HG03039 (cell line): ENCODE measurements around the gene GGA2.
"Not testable (repeated sequence)": the region's sequence is repeated elsewhere in the genome, so short reads cannot be mapped to it uniquely, and the experiment has no call there.

Source experiments
- ATAC-seq: cut with Tn5 transposase; IDR thresholded peaks from one replicate; pipeline ENCODE4 v1.9.1; 2021; ENCODE audit warnings: mild to moderate bottlenecking, moderate library complexity; ENCODE audit not compliant: unreplicated experiment

GGA2 gene

GRCh38 chr16:23482778-23483177, 27.5 kb downstream of the GGA2 start:
- no peak for ATAC-seq

GRCh38 chr16:23480257-23480656, 30.0 kb downstream of the GGA2 start:
- ATAC-seq = no peak

- no peak for ATAC-seq
Observed at GRCh38 chr16:23479138-23479537, 31.2 kb downstream of the GGA2 start.

- ATAC-seq = no peak
Observed at GRCh38 chr16:23478566-23478965, 31.7 kb downstream of the GGA2 start.

- no peak for ATAC-seq
Observed at GRCh38 chr16:23476289-23476688, 34.0 kb downstream of the GGA2 start.

GRCh38 chr16:23469814-23470213, 40.5 kb downstream of the GGA2 start:
- no peak for ATAC-seq

GRCh38 chr16:23466162-23466885, 44.0 kb downstream of the GGA2 start:
- ATAC-seq = no peak

GRCh38 chr16:23465179-23465578, 45.1 kb downstream of the GGA2 start:
- ATAC-seq = no peak

GRCh38 chr16:23464196-23464595, 46.1 kb downstream of the GGA2 start:
- ATAC-seq = no peak

GRCh38 chr16:23462994-23463393, 47.3 kb downstream of the GGA2 start:
- ATAC-seq = not testable (repeated sequence)

- ATAC-seq = no peak
Observed at GRCh38 chr16:23453338-23454052, 56.8 kb downstream of the GGA2 start.

GRCh38 chr16:23452572-23453337, 57.5 kb downstream of the GGA2 start, which contains the start of gene COG7:
Gene COG7, minus strand, starts transcription at chr16:23453189. Its CDS starts 195 bp downstream, at chr16:23452994.
- ATAC-seq = peak; percentile 77

GRCh38 chr16:23452221-23452571, 58.1 kb downstream of the GGA2 start:
- no peak for ATAC-seq

- ATAC-seq = no peak
Observed at GRCh38 chr16:23448392-23448791, 61.9 kb downstream of the GGA2 start.

GRCh38 chr16:23437542-23437941, 72.8 kb downstream of the GGA2 start:
- not testable (repeated sequence) for ATAC-seq

- ATAC-seq = no peak
Observed at GRCh38 chr16:23436951-23437350, 73.3 kb downstream of the GGA2 start.

- ATAC-seq = no peak
Observed at GRCh38 chr16:23435500-23435899, 74.8 kb downstream of the GGA2 start.

GRCh38 chr16:23434380-23434779, 75.9 kb downstream of the GGA2 start:
- ATAC-seq = no peak

- no peak for ATAC-seq
Observed at GRCh38 chr16:23433261-23433920, 76.9 kb downstream of the GGA2 start.

GRCh38 chr16:23432176-23433128, 77.8 kb downstream of the GGA2 start:
- no peak for ATAC-seq
